ENCODE results near the gene PRCD.

The PRCD gene, protein sequence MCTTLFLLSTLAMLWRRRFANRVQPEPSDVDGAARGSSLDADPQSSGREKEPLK

DNA sequence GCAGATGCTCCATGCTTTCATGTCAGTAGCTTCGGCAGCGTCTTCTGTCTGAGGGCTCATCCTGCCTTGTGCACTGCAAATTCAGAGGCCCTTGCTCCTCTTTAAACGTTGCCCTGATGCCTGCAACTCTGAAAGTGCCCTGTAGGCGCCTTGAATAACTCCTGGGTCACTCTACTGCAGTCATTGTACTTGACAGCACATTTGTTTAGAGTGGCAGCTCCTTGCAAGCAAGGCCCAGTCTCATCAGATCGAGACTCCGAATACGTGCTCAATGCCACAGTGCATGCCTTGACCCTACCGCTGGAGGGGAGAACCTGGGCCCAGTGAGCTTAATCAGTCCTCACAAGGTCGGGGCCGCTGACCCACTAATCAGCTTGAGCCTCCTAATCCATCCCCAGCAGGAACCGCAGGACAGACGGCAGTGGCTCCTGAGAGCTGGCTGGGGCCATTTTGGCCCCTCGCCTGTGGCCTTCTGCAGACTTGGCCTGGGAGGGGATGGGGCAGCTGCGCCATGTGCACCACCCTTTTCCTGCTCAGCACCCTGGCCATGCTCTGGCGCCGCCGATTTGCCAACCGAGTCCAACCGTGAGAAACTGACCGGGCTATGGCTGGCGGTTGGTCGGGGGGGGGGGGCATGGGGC is at the start of gene PRCD:
Gene PRCD (plus strand): TSS at position 414 of the 641 bp plus-strand sequence. CDS start 98 bp downstream, at position 512.
- no peak for FAIRE-seq

DNA sequence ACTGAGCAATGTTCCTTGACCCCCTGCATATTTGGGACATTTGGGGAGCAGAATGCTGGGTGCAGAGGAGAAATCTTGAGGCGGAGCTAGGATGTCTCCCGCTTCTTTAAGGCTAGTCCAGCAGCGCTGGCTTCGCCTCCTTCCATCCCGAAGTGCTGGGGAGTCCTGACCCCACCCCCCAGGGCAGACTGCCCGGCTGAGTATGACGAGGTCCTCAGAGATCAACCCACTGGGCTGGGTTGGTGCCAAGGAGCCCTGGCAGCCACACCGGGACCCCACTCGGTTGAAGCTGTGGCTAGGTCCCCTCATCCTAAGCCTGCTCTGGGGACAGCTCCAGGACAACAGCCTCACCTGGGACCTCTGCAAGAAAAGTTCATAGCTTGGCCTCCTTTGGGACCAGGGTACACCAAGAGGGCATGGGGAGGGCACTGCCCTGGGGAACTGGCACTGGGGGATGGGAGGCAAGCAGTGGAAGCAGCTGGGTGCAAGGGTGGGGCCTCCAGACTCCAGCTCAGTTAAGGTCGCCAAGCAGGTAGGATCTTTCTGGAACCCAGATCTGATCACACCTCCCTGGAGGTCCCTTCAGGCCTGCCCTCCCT is 49.6 kb upstream of the PRCD start:
- FAIRE-seq: no peak

DNA sequence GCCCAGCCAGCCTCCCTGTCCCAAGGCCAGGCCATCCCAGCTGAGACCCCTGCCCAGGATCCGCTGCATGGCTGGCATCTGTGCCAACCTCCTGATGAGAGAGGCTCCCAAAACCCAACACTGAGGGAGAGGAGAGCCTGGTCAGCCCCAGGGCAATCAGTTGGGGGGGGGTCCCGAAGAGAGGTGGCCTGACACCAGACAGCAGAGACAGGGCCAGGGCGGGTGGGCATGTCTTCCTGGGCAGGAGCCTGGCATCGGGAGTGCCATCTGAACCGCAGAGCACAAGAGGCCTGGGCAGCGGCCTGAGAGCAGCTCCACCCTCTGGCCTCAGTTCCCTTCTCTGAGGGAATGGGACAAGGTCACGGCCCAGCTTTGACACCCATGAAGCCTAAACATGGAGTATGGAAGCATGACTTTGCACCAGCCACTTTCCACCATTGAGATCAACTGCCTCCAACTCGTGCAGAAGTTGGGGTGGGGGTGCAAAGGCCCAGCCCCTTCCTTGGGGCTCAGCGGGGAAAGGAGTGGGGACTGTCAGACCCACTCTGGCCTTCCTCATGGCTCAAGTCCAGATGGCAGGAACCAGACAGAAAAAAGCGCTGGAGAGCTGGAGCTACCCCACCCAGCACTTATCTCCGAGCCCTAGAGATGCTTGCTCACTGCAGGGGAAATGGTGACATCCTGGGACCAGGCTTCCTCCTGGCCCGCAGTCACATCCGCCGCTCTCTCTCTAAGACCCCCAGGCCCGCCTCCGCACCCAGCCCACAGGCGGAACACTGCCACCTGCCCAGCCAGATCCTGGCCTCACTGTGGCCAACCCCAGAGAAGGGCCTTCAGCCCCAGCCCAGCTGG is 48.3 kb upstream of the PRCD start:
- FAIRE-seq: no peak

DNA sequence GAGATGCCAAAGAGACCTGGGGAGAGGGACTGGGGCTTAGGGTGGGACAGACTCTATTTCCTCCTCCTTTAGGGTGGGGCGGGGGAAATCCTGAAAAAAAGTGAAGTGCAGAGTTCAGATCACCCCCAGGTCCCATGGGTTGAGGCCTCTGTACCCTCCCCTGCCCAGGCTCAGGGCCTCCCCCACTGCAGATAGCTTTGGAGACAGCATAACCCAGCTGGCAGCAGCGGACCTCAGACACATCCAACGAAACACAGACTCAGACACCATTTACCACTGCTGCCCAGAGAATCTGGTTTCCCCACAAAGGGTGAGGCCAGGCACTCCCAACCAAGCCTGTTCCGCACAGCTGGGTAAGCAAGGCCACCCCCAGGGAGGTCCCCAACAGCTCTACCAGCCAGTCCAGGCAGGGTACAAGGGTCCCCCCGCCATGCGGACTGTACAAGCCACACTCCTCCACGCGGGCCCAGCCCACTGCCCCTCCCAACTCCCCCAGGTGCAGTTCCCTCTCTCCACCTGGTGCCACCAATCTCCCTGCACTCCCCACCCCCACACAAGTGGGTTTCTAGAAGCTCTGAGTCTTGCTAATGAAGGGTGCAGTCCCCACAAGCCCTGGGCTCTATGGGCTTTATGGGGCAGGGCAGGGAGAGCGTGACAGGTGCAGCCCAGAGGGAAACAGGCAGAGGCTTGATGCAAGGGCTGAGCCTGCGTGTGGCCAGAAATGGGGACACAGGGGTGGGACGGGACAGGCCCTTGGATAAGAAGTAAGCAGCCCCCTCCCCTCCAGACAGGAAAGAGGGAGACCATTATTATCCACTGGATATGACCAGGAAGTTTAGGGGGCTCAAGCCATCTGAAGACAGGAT is 47.5 kb upstream of the PRCD start:
- no peak for FAIRE-seq

DNA sequence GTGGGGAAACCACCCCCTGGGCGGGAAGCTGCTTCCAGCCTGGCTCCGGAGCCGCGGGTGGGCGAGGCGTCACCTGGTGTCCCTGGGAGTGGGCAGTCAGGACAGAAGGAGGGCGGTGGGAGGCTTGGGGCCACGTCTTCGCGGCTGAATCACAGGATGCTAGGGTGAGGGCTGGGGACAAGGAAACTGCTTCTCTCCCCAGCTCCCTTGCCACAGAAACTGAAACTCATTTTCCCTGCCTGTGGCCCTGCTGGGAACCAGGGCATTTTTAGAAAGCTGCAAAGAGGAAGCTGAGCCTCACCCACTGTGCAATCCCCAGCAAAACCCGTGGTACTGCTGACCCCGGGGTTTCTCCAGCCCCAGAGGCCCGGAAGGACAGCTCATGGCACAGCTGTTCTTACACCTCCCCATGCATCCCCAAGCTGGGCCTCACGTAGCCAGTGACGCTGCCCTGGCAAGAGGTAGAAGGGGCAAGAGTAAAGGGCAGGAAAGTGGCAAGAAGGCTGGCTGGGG is 46.8 kb upstream of the PRCD start:
- FAIRE-seq: no peak

DNA sequence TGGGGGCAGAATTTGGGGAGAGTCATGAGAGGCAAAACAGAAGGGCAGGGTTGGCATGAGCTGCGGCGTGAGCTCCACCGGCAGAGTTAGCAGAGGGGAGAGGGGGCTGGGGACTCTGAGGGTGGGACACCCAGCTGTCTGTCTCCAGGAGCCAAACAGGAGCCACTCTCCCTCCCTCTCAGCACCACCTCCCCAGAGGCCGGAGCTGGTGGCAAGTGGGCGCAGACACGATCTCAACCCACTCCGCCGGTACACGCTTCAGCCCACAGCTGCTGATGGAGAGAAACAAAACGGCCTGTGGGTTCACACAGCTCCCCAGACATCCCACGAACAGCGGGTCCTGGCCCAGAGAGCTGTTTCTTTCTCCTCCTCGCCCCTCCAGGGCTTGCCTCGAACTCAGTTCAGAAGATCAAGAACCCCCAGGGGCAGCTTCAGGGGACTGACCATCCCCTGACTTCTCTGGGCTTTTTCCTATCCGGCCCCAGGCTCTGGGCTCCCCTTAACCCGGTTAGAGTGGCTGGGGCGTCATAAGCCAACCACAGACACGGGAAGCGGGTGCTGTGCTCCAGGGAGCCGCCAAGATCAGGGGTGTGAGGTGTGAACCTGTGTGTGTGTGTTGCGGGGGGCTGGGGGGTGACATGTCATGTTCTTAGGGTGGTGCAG is 46.2 kb upstream of the PRCD start:
- no peak for FAIRE-seq

DNA sequence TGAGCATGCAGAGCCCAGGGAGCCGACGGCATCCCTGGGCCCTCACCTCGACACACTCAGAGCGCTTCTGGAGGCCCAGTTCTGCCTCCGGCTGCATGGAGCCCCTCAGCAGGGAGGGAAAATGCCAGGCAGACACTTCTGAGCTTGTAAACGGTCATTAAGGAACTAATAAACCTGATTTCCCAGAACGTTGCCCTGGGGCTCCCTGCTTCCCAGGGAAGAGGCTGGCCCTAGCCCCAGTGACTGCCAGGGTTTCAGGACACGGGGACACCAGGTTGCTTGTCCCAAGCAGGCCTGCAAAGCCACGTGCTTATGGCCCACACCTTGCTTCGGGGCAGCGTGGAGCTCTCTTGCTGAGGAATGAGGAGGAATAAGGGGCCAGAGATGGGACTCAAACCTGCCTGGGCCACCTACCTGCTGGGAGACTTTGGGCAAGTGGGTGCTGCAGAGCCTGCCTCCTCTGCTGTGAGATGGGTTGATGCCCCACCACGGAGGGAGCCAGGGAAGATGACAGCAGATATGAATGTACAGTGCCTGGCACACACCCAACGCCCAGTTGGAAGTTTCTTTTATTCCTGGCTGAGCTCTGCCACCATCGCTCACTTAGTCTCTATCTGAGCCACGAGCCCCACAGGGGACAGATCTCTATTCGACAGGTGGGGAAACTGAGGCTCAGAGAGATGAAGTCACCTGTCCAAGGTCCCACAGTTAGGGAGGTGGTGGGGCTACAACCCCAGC is 44.0 kb upstream of the PRCD start:
- FAIRE-seq: no peak

DNA sequence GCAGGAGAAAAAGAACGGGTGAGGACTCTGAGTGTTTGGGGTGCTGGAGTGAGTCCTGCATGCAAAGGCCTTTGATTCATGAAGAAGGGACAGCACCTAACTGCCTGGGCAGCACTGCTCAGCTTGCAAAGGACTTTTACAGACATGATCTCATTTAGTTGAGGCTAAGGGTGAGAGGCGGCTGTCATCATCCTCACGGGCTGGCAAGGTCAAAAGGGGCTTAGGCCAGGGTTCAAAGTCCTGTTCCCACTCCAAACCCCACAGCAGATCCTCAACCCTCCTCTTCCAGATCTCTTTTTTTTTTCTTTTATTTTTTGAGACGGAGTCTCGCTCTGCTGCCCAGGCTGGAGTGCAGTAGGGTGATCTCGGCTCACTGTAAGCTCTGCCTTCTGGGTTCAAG is 43.4 kb upstream of the PRCD start:
- no peak for FAIRE-seq

DNA sequence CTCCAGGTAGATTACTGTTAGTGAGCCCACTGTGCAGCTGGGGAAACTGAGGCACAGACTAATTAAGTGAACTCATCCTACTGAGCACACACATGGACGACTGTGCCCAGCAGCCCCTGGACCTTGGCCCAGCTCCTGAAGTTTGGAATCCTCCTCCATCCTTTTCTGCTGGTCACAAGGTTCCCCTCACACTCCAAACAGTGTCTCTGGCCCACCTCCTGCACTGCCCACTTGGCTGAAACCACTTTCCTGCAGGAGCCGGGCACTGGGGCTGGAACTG is 42.2 kb upstream of the PRCD start:
- FAIRE-seq: no peak

DNA sequence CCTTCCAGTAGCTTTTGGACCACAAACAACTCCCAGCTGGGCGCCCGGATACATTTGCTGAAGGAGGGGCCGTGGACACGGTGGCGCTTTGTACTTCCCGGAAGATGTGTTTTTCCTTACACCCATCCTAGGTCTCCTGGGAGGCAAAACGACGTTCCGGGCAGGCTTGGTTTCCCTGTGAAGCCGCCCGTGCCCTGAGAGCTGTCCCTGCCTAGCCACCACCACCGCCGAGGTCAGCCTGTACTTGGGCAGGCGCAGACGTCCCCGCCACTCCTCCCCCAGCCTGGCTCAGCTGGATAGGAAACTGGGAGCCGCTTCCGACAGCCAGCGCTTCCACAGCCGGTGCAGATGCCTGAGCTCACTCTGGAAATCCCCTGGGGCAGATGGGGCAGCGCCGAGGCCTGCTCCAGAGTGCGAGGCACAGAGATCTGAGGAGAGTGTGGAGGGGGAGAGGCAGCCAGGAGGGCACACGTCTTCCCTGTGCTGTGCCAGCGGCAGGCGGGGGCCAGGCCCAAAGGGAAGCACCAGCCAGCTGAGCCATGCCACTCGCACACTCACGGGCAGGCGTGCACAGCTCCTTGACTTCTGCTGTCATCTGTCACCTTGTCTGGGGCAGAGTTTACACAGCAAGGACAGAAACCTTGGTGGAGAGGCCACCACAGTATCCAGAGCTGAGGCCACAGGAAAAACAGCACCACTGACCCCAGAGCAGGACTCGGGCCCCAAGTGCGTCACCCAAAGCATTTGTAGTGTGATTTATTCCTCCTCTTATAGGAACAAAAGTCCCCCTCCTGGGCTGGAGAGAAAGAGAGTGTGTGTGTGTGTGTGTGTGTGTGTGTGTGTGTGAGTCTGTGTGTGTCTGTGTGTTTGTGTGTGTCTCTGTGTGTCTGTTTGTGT is 41.6 kb upstream of the PRCD start:
- no peak for FAIRE-seq

DNA sequence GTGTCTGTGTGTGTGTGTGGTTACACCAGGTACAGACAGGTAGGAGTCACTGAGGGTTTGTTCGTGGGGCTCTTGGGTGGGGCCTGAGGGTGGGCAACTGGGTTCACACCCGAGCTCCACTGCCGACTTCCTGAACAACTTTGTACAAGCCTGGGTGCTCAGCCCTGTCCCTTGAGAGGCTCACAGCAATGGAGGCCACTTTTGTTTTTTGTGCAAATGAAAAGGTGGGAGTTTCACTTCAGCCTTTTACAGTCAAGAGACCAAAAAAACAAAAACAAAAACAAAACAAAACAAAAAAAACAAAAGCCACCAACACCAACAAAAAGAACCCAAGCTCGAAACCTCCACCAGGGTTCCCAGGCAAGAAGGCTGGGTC is 41.0 kb upstream of the PRCD start:
- no peak for FAIRE-seq

DNA sequence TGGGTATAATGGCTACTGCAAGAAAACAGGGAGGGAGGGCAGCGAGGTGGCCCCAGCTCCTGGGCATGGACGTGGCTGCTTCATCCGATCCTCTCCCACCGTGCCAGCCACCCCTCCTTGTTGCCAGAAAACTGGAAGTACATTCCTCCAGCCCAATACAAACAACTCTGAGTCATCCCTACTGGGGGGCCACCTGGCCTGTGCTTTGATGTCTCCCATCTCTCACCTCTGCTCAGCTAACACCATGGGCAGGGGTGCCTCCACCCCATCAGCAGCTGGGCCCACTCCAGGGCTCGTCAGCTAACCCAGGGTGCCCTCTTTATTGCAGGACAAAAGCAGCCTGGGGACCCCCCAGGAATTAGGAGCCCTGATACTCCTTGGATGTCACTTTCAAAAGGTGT is 40.6 kb upstream of the PRCD start:
- no peak for FAIRE-seq

DNA sequence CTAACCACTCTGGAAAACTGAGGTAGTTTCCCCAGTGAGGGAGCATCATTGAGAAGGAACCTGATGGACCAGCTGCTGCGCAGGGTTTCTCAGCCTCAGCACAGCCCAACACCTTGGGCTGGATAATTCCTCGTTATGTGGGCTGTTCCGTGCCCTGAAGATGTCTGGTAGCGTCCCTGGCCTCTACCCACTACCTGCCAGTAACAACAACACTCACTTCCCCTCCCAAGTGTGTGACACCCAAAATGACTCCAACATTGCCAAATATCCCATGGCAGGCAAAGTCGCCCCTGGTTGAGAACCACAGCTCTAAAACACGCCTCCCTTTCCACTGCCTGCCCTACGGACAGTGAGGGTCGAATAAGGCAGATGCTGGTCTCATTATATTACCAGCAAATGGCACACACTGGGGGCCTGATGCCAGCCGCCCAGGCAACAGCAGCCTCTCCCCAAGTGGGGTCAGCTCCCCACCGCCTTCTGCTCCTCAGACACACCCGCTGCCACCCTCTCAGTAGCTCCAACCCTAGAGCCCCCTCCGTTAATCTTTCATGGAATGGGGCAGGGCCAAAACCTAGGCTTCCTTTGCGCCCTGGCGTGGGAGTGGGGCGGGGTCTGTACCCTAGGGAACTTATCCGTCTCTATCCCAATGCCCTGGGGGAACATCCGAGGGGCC is 39.6 kb upstream of the PRCD start:
- FAIRE-seq: no peak

DNA sequence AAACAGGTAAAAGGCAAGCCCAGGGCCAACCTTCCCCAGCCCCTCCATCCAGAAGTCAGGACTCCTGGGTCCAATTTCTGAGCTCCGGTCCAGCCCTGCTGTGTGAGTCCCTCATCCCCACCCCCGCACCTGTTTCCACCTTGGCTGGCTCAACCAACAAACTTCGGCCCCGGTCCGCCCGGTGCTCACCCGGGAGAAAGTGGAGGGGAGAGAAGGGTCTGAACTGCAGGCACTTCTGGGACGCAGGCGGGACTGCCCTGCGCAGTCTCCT is 39.2 kb upstream of the PRCD start:
- FAIRE-seq: no peak

DNA sequence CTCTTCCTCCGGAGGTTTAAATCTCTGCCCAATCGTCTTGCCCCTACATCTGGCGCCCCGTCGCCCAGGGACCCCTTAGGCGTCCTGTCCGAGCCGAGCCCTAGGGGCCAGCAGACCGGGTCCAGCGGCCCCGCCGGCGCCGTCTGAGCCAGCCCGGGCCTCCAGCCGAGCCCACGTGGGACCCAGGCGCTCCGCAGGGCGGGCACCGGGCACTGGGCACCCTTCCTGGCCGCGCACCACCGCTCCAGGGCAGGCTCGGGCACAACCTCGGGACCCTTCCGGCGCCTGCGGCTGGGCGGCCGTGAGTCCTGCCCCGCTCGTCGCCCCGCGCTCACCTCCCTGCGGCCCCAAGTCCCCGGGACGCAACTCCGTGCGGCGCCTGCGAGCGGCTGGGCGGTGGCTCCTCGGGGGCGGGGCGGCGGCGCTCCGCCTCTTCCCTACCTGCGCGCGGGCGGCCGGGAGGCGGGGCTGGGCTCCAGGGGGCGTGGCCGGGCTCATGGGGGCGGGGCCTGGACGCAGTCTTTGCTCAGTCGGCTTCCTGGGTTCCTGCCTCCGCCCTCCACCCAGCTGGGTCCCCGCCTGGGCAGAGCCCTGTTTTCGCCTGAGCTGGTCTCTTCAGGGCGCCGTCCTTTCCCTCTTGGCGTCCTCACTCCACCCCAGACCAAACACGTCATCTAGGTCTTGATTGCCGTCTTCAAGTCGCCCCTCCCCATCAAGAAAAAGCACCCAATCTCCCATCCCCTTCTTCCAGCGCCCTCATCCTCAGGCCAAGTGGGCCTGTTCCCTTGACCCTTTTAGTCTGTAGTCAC is 38.6 kb upstream of the PRCD start, which contains the start of gene RHBDF2:
Gene RHBDF2 (minus strand): TSS at position 406 of the 809 bp plus-strand sequence. CDS start 19,899 bp downstream, outside the sequence.
- no peak for FAIRE-seq

DNA sequence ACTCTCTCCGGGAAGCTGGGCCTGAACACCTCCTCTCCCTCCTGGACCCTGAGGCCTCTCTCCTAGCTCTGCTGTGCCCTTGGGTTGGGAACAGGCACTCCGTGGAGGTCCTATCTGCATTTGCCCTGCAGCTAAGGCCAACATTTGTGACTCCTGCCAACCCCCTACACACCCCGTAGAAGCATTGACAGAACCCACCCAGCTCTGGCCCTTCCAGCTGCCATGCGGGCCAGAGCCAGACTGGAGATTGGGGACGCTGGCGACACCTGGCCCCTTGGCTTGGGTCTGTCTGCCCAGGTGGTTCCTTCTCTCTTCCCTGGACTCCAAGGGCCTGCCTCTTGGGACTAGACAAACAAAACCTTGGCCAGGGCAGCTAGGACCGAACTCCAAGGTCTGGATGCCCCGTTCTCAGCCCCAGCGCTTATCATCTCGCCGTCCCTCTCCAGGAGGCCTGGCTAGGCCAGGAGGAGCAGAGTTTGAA is 38.0 kb upstream of the PRCD start:
- FAIRE-seq: no peak

DNA sequence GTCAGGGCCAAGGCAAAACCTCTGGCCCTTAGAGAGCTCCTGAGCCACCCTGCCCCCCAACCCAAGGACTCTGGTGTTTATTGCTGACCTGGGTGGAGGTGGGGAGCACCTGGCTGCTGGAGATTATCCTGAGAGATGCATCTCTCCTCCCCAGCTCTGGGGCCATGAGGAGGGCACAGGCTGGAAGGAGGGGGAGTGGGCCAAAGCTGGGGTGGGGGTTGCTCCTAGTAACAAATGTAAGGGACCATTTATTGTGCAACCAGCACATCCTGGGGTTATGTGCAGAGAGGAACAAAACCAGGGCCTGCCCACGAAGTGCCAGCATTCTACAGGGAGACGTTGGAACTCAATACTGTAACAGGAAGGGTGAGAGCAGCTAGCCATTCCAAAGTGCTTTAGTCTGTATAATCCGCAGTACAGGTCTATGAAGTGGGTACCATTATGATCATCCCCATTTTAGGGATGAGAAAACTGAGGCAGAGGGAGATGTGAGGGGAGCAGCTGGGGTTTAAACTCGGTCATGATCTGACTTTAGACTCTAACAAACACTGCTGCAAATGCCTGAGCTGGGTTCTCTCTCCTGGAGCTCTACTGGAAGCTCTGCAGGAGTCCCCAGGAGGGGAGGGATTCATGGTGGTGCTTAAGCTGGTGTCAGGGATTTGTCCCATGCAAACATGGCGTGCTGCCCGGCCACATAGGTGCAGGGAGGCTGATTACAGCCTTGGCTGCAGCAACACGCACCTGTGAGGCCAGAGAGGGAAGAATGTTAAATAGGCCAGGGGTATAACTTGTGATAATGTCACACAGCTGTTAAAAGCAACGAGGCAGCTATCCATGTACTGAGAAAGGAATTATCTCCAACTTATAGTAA is 37.3 kb upstream of the PRCD start:
- no peak for FAIRE-seq

DNA sequence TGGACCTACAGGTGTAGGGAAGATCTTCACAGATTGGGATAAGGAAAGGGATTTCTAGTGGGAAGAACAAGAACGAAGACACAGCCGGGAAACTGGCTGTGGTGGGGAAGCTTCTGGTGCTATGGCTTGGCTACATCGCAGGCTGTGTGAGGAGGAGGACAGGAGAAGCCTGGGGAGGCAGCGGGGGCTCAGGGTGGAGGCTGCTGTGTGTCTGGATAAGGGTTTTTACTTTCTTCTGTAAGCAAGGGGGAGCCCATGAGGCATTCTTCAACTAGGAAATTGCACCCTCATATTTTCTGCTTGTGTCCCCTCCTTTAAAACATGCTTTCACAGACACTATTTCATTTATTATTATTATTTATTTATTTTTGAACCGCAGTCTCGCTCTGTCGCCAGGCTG is 35.7 kb upstream of the PRCD start:
- FAIRE-seq: no peak

Data from endometrium (tissue), 2 donors.